ENCODE results near the gene AGAP1. TPM values are rescaled to one million over a fixed set of nuclear protein-coding genes. Genes with fewer than 3 reads are reported as not detected.

The AGAP1 gene
- total RNA-seq, 1 donor = 1.1 TPM

DNA sequence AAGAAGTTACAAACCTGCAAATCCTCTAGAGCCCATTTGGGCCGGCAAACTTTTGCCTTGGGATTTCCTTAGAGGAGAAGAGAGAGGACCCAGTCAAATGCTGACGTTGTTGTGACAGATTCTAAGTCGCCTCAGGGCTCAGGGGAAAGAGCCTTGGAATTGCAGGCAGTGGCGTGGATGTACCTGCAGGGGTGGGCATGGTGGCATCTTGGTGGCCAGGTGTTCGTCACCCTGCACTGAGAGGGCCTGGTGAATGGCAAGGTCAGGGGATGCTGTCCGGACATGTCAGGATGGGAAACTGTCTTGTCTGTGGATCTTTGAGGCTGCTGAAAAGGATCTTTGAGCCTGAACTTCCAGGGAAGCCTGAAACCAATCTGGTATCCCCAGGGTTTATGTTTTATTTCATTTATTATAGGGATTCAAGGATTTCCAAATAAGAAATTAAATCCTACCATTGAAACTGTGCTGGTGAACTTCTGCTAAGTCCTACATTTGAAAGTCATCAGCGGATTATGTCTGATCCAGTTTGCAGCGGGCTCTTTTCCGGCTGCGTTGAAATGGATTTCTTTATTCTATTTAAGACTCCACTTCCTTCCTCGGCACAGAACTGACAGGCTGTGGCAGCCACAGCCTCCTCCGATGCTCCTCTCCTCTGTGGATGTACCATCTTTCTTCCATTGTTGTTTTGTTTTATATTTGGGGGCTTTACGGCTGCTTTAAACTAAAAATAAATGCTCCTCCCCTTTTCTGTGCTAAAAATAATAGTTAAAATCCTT, 207.6 kb downstream of the AGAP1 start:
- no peak for DNase-seq (ENCODE audit: low read depth in 2 of 3, low spot score in 2 of 3)

DNA sequence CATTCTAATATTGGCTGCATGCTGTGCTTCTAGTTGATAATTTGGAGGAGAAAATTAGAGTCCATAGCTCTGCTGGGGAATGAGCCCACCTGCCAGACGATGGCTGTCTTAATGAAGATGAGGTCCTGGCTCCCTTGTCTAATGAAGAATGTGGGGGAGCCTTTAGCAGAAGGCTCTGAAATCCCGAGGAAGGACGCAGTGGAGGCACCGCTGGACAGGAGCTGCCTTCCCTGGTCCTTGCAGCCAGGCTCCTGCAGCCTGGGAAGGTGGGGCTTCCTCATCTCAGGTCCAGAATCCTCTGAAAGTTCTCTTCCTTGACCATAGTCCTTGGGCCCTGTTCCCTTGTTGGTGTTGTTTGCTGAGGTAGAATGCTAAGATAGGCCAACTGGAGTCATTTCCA, 208.3 kb downstream of the AGAP1 start:
- no peak for DNase-seq (ENCODE audit: low read depth in 2 of 3, low spot score in 2 of 3)

DNA sequence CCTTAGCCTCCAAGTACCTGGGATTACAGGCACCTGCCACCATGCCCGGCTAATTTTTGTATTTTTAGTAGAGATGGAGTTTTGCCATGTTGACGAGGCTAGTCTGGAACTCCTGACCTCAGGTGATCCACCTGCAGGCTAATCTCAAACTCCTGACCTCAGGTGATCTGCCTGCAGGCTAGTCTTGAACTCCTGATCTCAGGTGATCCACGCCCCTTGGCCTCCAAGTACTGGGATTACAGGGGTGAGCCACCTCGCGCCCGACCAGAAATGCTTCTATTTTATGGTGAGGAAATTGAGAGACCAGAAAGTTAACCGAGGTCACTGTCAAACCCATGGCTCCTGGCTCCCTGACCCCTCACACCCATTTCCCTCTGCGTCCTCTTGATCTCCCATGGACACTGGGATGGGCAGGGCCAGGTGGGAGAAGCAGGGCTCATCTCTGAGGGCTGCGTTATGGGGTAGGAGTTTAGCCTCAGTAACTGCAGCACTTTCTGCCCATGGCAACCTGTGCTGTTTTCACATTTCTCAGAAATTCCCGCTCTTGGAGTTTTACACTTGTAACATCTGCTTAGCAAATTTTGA, 210.0 kb downstream of the AGAP1 start:
- DNase-seq (ENCODE audit: low read depth in 2 of 3, low spot score in 2 of 3) = no peak

DNA sequence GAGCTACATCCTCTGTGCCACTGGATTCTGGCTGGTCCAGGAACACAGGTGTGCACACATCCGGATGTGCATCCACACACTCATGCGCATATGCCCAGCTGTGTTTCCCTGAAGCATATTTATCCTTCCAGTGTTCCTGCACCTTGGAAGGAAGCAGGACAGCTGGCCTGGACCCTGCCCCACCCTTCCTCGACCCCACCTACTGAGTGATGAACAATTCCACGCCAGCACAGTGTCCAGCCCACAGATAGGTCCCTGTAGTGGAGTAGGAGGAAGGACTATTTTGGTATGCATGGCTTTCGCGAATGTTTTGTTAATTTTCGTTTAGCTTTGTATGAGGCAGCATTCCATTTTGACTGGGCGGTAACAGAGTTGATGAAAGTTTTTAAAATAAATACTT, 211.5 kb downstream of the AGAP1 start:
- DNase-seq (ENCODE audit: low read depth in 2 of 3, low spot score in 2 of 3) = no peak

DNA sequence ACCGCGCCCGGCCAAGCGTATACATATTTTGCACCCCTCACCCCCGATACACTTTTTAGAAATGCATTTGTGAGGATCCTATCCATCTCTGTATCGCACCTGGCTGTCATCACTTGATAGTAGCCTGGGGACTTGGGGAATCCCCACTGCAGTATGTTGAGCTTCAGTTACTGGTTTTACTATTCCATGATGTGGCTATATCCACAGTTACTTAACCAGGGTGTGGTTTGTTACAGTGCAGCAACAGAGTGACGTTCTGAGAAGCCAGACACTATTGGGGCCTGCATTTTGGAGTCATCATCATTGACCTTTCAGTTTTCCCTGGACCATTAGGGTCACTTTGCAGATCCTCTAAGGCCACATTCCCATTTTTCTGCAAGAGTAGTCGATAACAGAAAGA, 212.7 kb downstream of the AGAP1 start:
- no peak for DNase-seq (ENCODE audit: low read depth in 2 of 3, low spot score in 2 of 3)

DNA sequence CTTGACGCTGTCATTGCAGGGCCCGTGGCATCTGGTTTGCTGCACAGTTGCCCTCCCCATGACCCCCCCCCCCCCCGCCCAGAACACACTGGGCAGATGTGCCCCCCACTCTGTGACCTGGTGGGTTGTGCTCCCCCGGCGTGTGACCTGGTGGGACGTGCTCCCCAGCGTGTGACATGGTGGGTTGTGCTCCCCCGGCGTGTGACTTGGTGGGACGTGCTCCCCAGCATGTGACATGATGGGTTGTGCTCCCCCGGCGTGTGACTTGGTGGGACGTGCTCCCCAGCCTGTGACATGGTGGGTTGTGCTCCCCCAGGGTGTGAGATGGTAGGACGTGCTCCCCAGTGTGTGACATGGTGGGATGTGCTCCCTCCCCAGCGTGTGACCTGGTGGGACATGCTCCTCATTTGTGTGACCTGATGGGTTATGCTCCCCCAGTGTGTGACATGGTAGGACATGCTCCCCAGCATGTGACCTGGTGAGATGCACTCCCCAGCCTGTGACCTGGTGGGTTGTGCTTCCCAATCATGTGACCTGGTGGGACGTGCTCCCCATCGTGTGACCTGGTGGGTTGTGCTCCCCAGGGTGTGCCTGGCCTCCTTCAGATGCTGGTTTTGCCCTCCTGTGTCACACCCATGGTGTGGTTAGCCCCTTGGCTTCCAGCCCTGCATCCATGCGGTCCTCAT, 213.7 kb downstream of the AGAP1 start:
- no peak for DNase-seq (ENCODE audit: low read depth in 2 of 3, low spot score in 2 of 3)

DNA sequence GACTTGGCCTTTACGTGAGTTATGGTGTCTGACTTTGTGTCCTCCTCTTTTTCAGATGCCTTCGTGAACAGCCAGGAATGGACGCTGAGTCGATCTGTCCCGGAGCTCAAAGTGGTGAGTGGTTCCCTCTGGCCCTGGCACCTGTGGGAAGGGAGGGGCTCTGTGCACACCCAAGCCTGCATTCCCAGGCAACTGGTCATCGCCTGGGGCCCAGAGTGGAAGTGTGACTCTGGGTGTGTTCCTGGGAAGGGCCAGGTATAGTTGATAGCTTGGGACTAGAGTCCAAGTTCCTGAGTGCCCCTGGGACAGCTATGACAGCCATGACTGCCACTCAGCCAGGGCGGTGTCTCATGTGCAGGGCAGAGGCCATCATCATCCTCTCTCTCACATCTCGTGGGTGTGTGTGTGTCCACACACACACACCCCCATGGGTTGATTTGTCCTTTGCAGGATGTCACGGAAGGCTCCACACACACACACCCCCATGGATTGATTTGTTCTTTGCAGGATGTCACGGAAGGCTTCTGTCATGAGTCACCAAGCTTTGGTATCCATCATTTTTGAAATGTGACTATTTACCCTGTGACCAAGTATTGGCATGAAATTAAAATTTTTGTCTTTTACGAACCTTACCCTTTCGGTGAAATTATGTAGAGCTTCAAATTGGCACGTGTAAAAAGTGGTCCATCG, 215.4 kb downstream of the AGAP1 start:
- DNase-seq (ENCODE audit: low read depth in 2 of 3, low spot score in 2 of 3) = no peak

DNA sequence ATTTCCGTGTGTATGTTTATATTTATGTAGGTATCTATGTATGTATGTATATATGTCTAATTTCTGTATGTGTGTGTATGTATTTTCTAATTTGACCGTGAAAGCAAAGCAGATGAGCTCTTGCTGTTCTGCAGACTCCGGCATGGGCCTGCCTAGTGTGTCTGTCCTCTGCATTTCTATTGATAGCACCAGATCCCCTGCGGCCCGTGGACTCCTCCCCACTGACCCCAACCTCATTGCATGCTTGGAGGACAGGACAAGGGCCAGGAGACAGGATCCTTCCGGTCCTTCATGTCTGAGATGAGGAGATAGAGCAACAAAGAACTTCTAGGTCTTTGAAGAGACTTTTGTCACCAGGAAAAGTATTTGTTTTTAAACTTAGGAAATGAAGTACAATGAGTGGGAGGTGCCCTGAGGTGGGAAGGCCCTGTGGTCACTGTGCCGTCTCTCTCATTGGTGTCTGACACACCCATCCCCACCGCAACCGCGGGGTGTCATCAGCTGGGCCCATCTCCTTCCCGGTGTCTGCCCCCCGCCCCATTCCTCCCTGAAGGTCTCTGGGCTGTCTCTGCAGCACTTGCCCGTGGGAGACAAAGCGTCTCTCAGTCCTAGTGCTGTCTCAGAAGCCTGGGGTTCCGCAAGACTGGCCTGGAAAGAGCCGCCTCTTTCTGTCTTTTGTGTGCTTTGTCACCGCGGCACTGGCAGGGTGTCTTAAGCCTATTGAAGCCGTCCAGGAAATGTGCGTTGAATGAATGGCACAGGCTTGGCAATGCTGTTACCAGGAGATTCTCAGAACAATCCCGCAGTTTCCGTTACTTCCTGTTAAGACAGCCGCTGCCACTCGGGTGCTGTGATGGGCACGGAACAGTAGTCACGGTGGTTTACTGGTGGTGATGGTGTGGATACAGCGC, 216.4 kb downstream of the AGAP1 start:
- DNase-seq (ENCODE audit: low read depth in 2 of 3, low spot score in 2 of 3) = no peak

DNA sequence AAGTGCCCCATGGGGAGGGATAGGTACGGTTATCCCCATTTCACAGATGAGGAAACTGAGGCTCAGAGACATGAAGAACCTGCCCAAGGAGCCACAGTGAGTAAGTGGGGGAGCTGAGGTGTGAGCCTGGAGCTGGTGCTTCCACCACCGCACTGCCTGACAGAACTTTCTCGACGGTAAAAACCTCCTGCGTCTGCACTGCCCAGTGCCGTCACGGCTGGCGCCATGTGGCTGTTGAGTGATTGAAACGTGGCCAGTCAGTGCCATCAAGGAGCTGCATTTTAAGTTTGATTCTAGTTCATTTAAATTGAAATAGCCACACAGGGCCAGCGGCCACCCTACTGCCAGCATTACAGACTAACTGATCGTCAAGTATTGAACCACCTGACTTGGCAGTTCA, 217.1 kb downstream of the AGAP1 start:
- no peak for DNase-seq (ENCODE audit: low read depth in 2 of 3, low spot score in 2 of 3)

DNA sequence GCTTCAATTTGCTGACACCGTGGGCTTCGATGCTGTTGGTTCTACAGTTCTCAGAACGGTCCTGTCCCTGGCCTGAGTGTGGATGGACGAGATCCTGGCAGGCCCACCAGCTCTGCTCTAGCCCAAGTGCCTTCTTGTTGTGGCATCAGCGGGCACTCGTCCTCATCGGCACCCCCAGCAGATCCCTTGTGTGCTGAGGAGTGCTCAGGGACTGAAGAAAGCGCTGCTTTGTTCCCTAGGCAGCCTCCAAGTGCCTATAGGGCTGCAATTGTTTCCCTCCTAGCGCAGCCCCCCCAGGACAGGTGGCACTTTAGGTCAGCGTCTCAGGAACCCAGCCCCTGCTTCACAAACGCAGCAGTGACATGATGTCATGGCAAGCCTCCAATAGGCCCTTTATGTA, 217.7 kb downstream of the AGAP1 start:
- no peak for DNase-seq (ENCODE audit: low read depth in 2 of 3, low spot score in 2 of 3)

DNA sequence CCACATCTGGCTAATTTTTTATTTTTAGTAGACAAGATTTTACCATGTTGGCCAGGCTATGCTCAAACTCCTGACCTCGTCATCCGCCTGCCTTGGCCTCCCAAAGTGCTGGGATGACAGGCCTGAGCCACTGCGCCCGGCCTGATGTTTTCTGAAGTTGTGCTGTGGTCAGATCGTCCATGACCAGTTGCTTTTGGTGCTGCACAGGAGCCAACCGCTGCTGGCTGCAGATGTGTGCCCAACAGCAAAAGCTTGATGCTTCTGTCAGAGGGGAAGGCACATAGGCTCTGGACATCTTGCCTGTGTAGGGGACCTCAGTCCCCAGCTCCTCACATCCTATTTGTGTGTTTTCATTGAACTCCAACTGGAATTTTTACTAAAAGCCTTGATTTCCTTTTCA, 218.3 kb downstream of the AGAP1 start:
- DNase-seq (ENCODE audit: low read depth in 2 of 3, low spot score in 2 of 3) = no peak

DNA sequence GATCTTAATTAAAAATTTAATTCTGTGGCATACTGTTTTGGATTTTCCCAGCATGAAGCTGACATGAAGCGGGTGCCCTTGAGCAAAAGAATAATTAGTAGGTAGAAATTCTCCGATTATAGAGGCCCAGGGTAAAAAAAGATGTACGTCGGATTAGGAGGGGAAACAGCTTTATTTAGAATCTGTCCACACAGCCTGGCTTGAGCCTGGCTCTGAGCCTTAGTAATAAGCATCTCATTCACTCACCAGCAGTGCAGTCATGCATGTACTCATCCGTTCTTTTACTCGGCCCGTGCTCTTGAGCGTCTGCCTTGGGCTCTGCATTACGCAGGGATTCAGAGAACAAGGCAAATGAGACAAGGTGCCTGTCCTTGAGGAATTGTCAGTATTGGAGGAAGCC, 219.3 kb downstream of the AGAP1 start:
- no peak for DNase-seq (ENCODE audit: low read depth in 2 of 3, low spot score in 2 of 3)

DNA sequence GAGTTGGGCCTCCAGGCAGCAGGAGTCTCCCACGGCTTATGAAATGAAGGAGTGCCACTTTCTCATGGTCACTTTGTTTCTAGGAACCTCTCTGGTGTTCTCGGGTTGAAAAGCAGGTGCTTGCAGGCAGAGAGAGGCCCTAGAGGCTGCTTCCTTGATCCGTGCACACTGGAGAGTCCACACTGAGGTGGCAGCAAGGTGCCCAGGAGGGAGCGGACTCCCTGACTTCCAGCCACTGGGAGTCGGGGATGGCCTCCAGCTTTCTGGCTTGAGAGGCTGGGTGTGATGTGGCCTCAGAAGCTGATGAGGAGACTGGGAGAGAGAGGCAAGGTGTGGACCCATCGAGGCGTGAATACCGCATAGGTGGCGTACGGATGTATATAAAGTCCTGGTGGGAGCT, 221.8 kb downstream of the AGAP1 start:
- DNase-seq (ENCODE audit: low read depth in 2 of 3, low spot score in 2 of 3) = no peak

DNA sequence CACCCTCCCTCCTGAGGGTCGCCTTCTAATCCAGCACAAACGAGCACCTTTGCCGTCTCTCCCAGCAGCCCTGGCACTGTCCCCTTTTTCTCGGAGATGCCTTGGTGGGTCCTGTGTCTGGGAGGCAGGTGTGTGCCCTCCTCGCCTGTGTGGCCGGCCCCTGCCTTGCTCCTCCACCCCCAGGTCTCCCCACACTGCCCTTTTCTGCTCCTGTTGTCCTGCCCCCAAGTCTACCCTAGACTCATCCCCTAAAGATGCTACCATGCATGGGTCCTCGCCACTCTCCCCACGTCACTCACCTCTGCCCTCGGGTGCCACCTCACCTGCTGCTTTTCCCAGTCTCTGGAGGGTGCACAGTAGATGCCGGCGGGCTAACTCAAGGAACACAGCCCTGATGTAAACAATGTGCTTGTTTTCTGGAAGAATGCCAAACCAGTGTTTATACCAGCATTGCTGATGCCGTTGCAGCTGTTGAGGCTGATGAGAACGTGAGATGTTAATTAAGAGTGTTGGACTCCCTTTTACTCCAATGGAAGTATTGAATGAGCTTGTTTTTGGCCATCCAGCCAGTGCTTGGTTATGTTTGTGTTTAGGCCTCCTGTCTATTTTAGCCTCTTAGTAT, 223.1 kb downstream of the AGAP1 start:
- no peak for DNase-seq (ENCODE audit: low read depth in 2 of 3, low spot score in 2 of 3)

DNA sequence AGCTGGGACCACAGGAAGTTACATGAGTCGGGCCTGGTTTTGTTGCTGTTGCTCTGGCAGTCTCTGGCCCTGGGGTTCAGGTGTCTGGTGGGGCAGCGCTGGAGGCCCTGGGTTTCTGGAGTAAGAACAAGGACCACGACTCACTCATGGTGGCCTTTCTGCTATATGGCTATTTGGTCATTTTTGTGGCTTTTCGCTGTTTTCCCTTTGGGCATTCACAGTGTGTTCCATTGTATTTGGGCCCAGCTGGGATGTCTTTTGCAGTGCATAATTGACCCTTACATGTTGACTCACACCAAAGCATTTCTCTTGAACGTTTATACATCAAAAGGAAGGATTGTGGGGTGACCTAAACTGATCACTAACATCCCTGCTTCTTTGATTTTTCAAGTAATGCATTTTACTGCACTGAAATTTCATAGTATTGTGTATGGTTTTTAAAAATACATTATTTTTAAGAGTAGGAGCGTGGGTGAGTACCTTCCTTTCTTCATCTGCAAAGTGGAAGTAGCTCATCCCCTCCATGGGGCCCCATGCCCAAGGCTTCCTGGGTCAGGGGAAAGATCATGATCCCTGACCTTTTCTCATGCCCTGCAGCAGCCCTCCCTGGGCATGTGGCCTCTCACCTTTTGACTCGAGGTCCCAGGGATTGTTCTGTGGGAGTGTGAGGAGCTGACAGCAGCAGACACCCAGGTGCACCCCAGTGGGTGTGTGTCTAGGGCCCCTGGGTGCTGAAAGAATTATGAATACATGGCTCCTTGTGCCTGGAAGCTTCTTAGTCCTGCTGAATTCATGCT, 225.5 kb downstream of the AGAP1 start:
- DNase-seq (ENCODE audit: low read depth in 2 of 3, low spot score in 2 of 3) = no peak

DNA sequence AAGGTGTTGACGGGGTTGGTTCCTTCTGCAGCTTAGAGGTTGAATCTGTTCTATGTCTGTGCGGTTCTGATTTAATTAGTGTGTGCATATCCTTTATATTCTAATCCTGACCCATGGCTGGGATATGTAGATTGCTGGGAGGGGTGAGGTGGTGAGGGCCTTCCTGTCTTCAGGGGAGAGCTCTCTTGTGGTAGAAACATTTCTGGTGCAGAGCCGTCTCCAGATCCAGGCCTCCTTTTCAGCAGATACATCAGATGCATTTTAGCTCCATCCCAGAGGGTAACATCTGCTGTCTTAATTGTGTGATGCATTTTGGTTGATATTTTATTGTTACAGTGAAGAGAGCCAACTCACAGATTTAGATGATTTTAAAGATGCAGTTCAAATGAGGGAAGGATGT, 227.8 kb downstream of the AGAP1 start:
- no peak for DNase-seq (ENCODE audit: low read depth in 2 of 3, low spot score in 2 of 3)

DNA sequence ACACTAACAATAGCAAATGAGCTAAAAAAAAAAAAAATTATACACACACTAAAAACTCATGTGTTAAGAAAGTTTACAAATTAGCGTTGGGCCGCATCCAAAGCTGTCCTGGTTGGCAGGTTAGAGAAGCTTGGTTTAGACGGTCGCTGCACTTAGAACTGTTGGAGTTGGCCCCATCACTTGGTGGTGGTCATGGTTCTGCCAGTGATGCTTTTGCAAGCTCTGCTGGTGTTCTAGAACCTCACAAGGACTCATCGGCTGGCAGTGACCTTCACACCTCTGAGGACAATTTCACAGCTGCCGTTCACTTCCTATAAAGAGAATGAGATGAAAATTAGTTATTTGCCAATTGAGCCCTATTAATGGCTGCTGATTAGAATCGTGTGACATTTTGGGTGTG, 229.0 kb downstream of the AGAP1 start:
- DNase-seq (ENCODE audit: low read depth in 2 of 3, low spot score in 2 of 3) = no peak

DNA sequence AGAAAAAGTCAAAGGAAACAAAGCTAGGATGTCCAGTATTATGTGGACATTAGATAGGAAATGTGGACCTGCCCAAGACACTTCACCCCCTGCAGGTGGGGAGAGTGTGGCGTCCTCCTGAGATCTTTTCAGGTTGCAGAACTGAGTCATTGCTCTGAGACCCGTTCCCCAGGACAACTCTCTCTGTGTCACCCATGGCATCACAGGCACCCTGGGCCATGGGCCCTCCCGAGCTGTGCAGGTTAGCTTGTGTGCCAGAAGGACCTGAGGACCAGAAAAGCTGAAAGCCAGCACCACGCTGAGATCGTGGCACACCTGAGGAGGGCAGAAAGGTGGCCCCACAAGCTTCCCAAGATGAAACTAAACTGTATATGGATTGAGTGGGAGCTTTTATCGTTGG, 229.5 kb downstream of the AGAP1 start:
- DNase-seq (ENCODE audit: low read depth in 2 of 3, low spot score in 2 of 3) = no peak

DNA sequence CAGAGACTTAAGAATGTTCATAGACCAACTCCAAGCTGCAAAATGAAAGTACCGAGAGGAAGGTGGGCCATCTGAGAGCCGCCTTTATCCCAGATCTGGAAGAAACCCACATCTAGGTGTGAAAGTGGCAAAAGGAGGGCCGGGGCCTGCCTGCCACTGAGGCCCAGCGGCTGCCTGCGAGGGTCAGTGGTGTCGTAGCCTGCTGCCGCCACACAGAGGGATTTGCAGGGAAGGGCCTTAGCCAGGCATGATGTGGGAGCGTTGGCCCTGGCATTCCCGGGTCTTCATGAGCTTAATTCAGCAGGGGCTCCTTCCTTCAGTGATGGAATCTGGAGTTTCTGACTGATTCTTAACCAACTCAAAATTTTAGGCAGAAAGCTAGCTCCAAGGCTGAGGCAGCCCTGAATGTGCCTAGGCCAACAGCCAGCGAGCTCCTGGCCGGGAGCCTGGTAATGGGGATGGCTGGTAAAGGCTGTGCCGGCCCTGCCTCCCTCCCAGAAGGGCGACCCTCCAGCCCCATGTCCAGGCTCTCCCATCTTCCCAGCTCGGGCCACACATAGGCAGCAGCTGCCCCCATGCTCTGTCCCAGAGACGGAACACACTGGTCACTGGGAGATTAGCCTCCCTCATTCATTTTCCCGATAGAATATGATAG, 230.1 kb downstream of the AGAP1 start:
- DNase-seq (ENCODE audit: low read depth in 2 of 3, low spot score in 2 of 3) = no peak
